ENCODE measurements around the gene PRR12. TPM values are rescaled to one million over a fixed set of nuclear protein-coding genes. Genes with fewer than 3 reads are reported as not detected.

The PRR12 gene
- total and polyA plus RNA-seq, 2 donors (not counting 3 experiments of a cell fraction or from before 2014, with no cell fraction given) = 1.9 to 37.0 TPM

- no peaks in the 10 kb centered on the region for H3K9me3 ChIP-seq (replicated peaks; ENCODE audit: control insufficient read depth, insufficient read depth, low read length)
- ChIA-PET CTCF (interaction anchor here (1.9 kb wide), 1 partner anchor 18 kb away, joined by 5 read pairs; no protein-coding TSS in a partner anchor), POLR2A (no interaction called here)
- no peaks in the 10 kb centered on the region for H3K4me1 ChIP-seq (ENCODE audit: control insufficient read depth, extremely low read depth, insufficient read depth, low read length)
- H4K20me1 ChIP-seq (replicated peaks; ENCODE audit: control insufficient read depth, extremely low read depth, insufficient read depth, low read length) = no peaks in the 10 kb centered on the region
- DNase-seq (ENCODE audit: low read depth, low spot score) (no peak), FAIRE-seq (no peak)
- H3K36me3 ChIP-seq (ENCODE audit: control insufficient read depth in 2 of 2, extremely low read depth in 1 of 2, insufficient read depth in 2 of 2, low read length in 2 of 2) = peaks cover 0 to 3% of the 10 kb centered on the region in 2 experiments
- intact Hi-C loops (cut with micrococcal nuclease) (no loop called here), dilution Hi-C loops (cut with MboI; ENCODE audit: extremely low pct_ligation_motif_present, low sequenced_read_pairs) (no loop called here)
- no peaks in the 10 kb centered on the region for H3K27me3 ChIP-seq (ENCODE audit: control insufficient read depth in 2 of 2, insufficient read depth in 2 of 2, low read length in 2 of 2)
- no peak overlapping the region for H3K4me2 ChIP-seq (ENCODE audit: insufficient read depth, low read length)
- H3K4me3 ChIP-seq (replicated peaks in 1 of 3; ENCODE audit: insufficient read depth in 1 of 3, low read depth in 1 of 3, low read length in 3 of 3) = no peak overlapping the region
- H3K9me1 ChIP-seq (replicated peaks; ENCODE audit: control insufficient read depth, extremely low read depth, insufficient read depth, low read length) = no peaks in the 10 kb centered on the region
- no peak overlapping the region for H3K27ac ChIP-seq (ENCODE audit: insufficient read depth, low read depth, low read length)
- H2AFZ ChIP-seq (ENCODE audit: low read depth, low read length) = no peak overlapping the region
- no TSS peak for BruUV-seq (replicated peaks)
- H3K9ac ChIP-seq (replicated peaks; ENCODE audit: extremely low read depth, insufficient read depth, low read length) = no peak overlapping the region
- H3K79me2 ChIP-seq (ENCODE audit: control insufficient read depth, insufficient read depth, low read length) = peaks cover 47% of the 10 kb centered on the region
- TF ChIP-seq EZH2 (IDR thresholded peaks at IDR 0.05; ENCODE audit: borderline replicate concordance, low read depth, low read length, severe bottlenecking) = no peak
- no peak for TF ChIP-seq FOS (IDR thresholded peaks at IDR 0.05; ENCODE audit: borderline replicate concordance, insufficient read depth, low read length)
- TF ChIP-seq POLR2AphosphoS5 (IDR thresholded peaks at IDR 0.05; ENCODE audit: insufficient read depth, low read depth, low read length) = no peak
- TF ChIP-seq GATA2 (IDR thresholded peaks at IDR 0.05; ENCODE audit: insufficient read depth, insufficient read length, low read depth, low read length) = no peak
- TF ChIP-seq POLR2A (IDR thresholded peaks at IDR 0.05; ENCODE audit: low read depth, low read length) = no peak
- TF ChIP-seq CTCF (IDR thresholded peaks at IDR 0.05; ENCODE audit: extremely low read depth in 1 of 2, insufficient read depth in 1 of 2, low read depth in 1 of 2, low read length in 2 of 2) = no peak
- TF ChIP-seq JUN (IDR thresholded peaks at IDR 0.05; ENCODE audit: borderline replicate concordance, insufficient read depth, insufficient read length, low read depth) = no peak
Observed at GRCh38 chr19:49565261-49565660, 25.7 kb upstream of the PRR12 start.
